Measurements from ENCODE around the gene HIPK1. TPM values are rescaled to one million over a fixed set of nuclear protein-coding genes. Genes with fewer than 3 reads are reported as not detected.

HIPK1 gene
- total RNA-seq, 1 donor from 2014 or later: 12.7 TPM

- no peak for TF ChIP-seq CTCF (conservative IDR thresholded peaks at IDR 0.05; ENCODE audit: low read depth, low read length)
- DNase-seq (ENCODE audit: low read depth): no peak
- H3K4me3 ChIP-seq (ENCODE audit: low read depth, low read length): no peak overlapping the region
These were observed 6.1 kb downstream of the HIPK1 start for GRCh38 chr1:113935176-113935575.

GRCh38 chr1:113935970-113936369, 6.8 kb downstream of the HIPK1 start:
- TF ChIP-seq CTCF (conservative IDR thresholded peaks at IDR 0.05; ENCODE audit: low read depth, low read length): no peak
- DNase-seq (ENCODE audit: low read depth): no peak
- no peak overlapping the region for H3K4me3 ChIP-seq (ENCODE audit: low read depth, low read length)

- no peak for TF ChIP-seq CTCF (conservative IDR thresholded peaks at IDR 0.05; ENCODE audit: low read depth, low read length)
- H3K4me3 ChIP-seq (ENCODE audit: low read depth, low read length): no peak overlapping the region
- DNase-seq (ENCODE audit: low read depth): no peak
These were observed 8.0 kb downstream of the HIPK1 start for GRCh38 chr1:113937146-113937545.

GRCh38 chr1:113938192-113938591, 9.1 kb downstream of the HIPK1 start:
- H3K4me3 ChIP-seq (ENCODE audit: low read depth, low read length): no peak overlapping the region
- DNase-seq (ENCODE audit: low read depth): no peak
- no peak for TF ChIP-seq CTCF (conservative IDR thresholded peaks at IDR 0.05; ENCODE audit: low read depth, low read length)

GRCh38 chr1:113940365-113941244, 11.5 kb downstream of the HIPK1 start:
- H3K4me3 ChIP-seq (ENCODE audit: low read depth, low read length): no peak overlapping the region
- no peak for TF ChIP-seq CTCF (conservative IDR thresholded peaks at IDR 0.05; ENCODE audit: low read depth, low read length)
- no peak for DNase-seq (ENCODE audit: low read depth)

GRCh38 chr1:113941245-113941559, 12.1 kb downstream of the HIPK1 start:
- H3K4me3 ChIP-seq (ENCODE audit: low read depth, low read length): no peak overlapping the region
- no peak for TF ChIP-seq CTCF (conservative IDR thresholded peaks at IDR 0.05; ENCODE audit: low read depth, low read length)
- no peak for DNase-seq (ENCODE audit: low read depth)

- H3K4me3 ChIP-seq (ENCODE audit: low read depth, low read length): no peak overlapping the region
- DNase-seq (ENCODE audit: low read depth): no peak
- TF ChIP-seq CTCF (conservative IDR thresholded peaks at IDR 0.05; ENCODE audit: low read depth, low read length): no peak
These were observed 13.4 kb downstream of the HIPK1 start for GRCh38 chr1:113942527-113942926.

All from epithelial cell of proximal tubule (primary cell).